AG04449 (cell line): ENCODE results near the gene OR10H5.
"Not testable (repeated sequence)": the region's sequence is repeated elsewhere in the genome, so short reads cannot be mapped to it uniquely, and the experiment has no call there.

Experiments used
- CTCF ChIA-PET: fragments of 350-600 bp; formaldehyde crosslinking; extraction: SDS; loops from one replicate; lab custom pipeline; 2021; ENCODE audit warnings: antibody characterized with exemption; lab: Yijun Ruan, JAX
- POLR2A ChIA-PET: fragments of 400-600, 350-600 bp; formaldehyde crosslinking; extraction: SDS; loops from one replicate; lab custom pipeline; 2020; ENCODE audit warnings: antibody characterized with exemption, inconsistent platforms; lab: Yijun Ruan, JAX
- DNase-seq: peaks from one replicate; pipeline ENCODE4 v3.0.0-alpha.2; 2010; ENCODE audit warnings: low read depth, low spot score
- H3K4me3 ChIP-seq: 2 replicates; pipeline ENCODE4 v1.5.1; 2011; ENCODE audit warnings: low read depth, mild to moderate bottlenecking, control low read depth, low read length
- CTCF ChIP-seq: IDR thresholded peaks from one replicate; pipeline ENCODE4 v1.5.1; 2011; ENCODE audit warnings: mild to moderate bottlenecking, moderate library complexity, low read length, control low read depth, inconsistent platforms; ENCODE audit not compliant: insufficient read depth; ENCODE audit errors: missing control alignments

OR10H5 gene

DNA sequence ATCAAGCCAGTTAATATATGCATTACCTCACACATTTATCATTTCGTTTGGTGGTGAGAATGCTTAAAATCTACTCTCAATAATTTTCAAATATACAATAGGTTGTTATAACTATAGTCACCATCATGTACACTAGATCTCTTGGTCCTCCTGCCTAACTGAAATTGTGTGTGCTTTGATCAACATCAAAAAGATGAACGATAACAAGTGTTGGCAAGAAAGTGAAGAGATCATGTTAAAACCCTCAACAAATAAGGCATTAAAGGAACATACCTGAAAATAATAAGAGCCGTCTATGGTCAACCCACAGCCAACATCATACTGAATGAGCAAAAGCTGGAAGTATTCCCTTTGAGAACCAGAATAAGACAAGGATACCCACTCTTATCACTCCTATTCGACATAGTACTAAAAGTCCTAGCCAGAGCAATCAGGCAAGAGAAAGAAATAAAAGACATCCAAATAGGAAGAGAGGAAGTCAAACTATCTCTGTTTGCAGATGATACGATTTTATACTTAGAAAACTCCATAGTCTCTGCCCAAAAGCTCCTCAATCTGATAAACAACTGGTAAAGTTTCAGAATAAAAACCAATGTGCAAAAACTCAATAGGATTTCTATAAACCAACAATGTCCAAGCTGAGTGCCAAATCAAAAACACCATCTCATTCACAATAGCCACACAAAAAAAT, 55.9 kb downstream of the OR10H5 start:
- no peak for TF ChIP-seq CTCF
- ChIA-PET CTCF (no interaction called here), POLR2A (no interaction called here)
- DNase-seq, result no peak
- no peak overlapping the region for H3K4me3 ChIP-seq

DNA sequence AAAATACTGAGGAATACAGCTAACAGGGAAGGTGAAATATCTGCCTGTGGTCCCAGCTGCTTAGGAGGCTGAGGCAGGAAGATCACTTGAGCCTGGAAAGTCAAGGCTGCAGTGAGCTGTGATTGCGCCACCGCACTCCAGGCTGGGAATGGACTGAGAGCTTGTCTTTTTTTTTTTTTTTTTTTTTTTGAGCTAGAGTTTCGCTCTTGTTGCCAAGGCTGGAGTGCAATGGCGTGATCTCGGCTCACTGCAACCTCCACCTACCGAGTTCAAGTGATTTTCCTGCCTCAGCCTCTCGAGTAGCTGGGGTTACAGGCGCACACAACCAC, 56.4 kb downstream of the OR10H5 start:
- CTCF ChIA-PET, DNase-seq, POLR2A ChIA-PET, H3K4me3 ChIP-seq: not testable (repeated sequence)

GRCh38 chr19:15846923-15847322, 59.5 kb downstream of the OR10H5 start:
- POLR2A ChIA-PET, result no interaction called here
- no peak for TF ChIP-seq CTCF
- CTCF ChIA-PET, result no interaction called here
- DNase-seq, result no peak
- H3K4me3 ChIP-seq, result no peak overlapping the region

- POLR2A ChIA-PET, result no interaction called here
- CTCF ChIA-PET, result no interaction called here
- TF ChIP-seq CTCF, result no peak
- no peak overlapping the region for H3K4me3 ChIP-seq
- no peak for DNase-seq
Observed at GRCh38 chr19:15850385-15850784, 62.9 kb downstream of the OR10H5 start.
